ENCODE data around the gene IL27RA. TPM values are rescaled to one million over a fixed set of nuclear protein-coding genes. Genes with fewer than 3 reads are reported as not detected.

IL27RA gene
- total RNA-seq, 2 donors from 2014 or later = 1.9 to 3.6 TPM

DNA sequence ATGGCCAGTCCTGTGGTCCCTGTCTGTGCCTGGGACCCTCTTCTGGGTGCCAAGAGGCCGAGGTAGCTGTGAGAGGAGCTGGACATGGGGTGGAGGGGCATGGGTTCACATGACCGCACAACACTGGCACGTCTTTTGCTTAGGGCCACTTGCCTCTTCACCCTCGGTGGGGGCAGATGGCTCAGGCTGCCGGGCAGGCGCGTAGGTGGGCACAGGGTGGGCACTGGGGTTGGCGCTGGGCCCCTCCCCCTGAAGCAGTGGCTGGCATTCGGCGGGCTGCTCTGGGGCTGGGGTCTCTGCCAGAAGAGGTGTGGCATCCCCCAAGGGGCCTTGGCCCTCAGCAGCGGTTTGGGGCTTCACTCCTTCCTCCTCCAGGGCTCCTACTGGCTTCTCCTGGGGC lies 21.9 kb downstream of the IL27RA start:
- no peak for ATAC-seq
- intact Hi-C loops (cut with DNase I, micrococcal nuclease) = no loop called here
- DNase-seq = no peak

DNA sequence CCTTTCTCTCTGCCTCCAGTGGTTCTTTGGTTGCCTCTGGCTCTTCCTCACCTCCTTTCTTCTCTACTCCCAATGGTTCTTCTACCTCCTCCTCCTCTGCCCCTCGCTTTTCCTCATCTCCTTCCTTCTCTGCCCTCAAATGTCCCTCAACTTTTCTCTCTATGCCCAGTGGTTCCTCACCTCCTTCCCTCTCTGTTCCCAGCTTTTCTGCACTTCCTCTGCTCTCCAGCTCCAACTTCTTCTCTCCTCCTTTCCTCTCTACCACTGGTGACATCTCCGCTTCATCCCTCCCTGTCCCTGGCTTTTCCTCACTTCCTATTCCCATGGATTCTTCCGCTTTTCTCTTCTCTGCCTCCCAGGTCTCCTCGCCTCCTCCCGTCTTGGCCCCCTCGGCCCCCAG lies 22.5 kb downstream of the IL27RA start:
- ATAC-seq (no peak), DNase-seq (no peak)
- intact Hi-C loops (cut with DNase I, micrococcal nuclease) = no loop called here

DNA sequence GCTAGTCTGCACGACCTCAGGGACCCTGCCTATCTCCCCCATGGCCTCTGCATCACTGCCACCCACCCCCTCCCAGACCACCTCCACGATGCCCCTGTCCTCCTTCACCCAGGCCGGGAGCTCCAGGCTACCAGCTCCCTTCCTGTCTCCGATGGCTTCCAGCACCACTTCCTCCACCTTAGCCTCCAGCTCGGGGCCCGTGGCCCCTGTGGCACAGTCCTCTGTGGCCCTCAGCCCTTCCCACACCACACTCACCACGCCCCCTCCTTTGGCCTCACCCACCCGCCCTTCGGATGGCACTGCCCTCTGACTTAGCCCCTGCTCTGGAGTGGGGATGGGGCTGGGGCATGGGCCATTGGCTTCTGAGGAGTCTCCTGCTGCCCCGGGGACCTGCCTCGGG lies 23.2 kb downstream of the IL27RA start:
- ATAC-seq (no peak), DNase-seq (no peak)
- intact Hi-C loops (cut with DNase I, micrococcal nuclease) = loop anchor here in 1 of 2 donors (5.0 kb wide), 1 partner anchor 177 kb away; the partner anchor contains the start of gene NANOS3

DNA sequence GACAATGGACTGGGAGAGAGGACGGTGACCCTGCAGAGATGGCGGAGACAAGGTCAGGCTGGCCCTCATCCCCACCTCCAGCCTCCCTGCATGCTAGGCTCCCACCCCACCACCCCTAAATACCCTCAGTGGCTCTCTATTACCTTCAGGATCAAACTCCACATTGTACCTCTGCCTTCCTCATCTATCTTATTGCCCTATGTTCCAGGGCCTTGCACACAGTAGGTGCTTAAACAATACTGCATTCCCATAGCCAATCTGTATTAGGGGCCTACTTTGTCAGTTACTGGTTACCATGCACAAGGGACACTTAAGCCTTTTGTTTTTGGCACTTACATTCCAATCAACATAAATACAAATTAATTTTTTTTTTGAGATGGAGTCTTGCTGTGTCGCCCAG lies 23.8 kb downstream of the IL27RA start:
- intact Hi-C loops (cut with DNase I, micrococcal nuclease) = loop anchor here in 1 of 2 donors (5.0 kb wide), 1 partner anchor 178 kb away; the partner anchor contains the start of gene NANOS3
- ATAC-seq (no peak), DNase-seq (no peak)

DNA sequence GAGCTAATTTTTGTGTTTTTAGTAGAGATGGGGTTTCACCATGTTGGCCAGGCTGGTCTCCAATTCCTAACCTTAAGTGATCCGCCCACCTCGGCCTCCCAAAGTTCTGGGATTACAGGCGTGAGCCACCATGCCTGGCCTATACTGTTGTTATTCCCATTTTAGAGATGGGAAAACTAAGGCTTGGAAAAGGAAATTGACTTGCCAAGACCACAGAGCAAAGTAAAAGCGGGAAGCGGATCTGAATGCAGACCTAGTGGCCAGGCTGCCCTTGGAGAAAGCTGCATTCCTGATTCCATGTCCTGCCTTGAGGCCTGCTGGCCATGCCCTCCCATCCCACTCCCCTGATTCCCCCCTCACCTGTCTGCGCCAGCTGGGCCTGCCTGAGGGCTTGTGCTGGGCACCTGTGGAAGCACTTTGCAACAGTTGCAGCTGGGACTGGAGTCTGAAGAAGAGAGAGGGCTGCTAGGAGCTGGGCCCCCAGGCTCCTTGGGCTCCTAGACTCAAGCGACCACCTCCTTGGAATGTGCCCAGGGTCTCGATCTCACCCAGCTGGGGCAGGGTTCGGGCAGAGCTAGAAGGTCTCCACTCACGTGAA lies 24.6 kb downstream of the IL27RA start:
- ATAC-seq = no peak
- intact Hi-C loops (cut with DNase I, micrococcal nuclease) = loop anchor here in 1 of 2 donors (5.0 kb wide), 1 partner anchor 179 kb away; the partner anchor contains the start of gene NANOS3
- DNase-seq = no peak

DNA sequence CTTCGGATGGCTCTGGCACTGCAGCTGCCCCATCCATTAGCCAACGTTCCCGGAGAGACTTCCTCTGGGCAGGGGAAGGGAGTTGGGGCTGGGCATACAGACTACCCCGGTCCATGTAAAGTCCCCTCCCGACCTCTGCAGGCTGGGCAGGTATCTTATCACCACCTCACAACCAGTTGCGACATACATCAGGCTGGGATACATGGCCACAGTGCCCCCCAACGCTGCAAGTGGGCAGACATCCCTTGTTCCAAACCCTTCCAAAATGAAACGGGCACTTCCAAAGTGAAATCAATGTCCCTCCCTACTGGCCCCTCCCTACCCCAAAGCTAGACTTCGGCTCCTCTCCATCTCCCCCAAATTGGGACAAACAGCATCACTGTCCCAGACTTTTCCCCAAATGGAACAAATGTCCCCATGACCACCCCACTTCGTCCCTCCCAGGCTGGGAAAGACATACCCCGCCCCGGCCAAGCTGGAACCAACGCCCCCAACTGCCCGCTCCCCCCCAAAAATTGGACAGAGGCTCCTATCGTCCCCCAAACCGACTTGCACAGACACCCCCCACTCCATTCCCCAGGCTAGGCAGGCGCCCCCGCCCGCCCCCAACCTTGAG lies 25.3 kb downstream of the IL27RA start:
- intact Hi-C loops (cut with DNase I, micrococcal nuclease) = loop anchor here in 1 of 2 donors (5.0 kb wide), 1 partner anchor 180 kb away; the partner anchor contains the start of gene NANOS3
- ATAC-seq (no peak), DNase-seq (no peak)

DNA sequence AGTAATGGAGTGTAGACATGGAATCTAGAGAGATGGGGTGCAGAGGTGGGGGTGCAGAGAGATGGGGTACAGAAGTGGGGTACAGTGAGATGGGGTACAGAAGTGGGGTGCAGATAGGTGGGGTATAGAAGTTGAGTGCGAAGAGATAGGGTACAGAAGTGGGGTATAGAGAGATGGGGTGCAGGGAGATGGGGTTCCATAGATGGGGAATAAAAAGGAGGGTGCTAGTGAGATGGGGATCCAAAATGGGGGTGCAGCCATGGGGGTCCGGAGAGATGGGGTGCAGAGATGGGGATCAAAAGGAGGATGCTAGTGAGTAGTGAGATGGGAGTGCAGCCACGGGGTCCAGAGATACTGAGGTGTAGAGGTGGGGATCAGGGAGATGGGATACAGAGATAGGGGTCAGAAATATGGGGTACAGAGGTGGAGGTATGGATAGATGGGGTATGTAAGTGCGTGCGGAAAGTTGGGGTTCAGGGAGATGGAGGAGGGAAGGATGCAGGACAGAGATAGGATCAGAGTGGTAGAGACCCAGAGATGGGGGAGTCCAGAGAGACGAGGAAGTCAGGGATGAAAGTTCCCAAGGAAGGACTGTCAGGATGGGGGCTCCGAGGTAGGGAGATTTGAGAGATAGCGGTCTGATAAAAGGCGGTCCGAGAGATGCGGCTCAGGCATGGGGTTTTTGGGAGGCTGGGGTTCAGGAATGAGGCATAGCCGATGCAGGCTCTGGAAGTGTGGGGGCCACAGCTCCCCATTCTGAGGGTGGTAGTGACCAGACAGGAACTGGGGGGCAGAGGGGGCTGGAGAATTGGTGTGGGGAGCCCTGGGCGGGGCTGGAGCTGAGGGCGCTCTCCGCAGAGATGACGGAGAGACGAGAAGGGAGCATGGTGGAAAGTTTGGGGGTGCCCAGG lies 26.9 kb downstream of the IL27RA start:
- no peak for ATAC-seq
- DNase-seq = no peak
- intact Hi-C loops (cut with DNase I, micrococcal nuclease) = loop anchor here in 1 of 2 donors (5.0 kb wide), 1 partner anchor 181 kb away; the partner anchor contains the start of gene NANOS3

DNA sequence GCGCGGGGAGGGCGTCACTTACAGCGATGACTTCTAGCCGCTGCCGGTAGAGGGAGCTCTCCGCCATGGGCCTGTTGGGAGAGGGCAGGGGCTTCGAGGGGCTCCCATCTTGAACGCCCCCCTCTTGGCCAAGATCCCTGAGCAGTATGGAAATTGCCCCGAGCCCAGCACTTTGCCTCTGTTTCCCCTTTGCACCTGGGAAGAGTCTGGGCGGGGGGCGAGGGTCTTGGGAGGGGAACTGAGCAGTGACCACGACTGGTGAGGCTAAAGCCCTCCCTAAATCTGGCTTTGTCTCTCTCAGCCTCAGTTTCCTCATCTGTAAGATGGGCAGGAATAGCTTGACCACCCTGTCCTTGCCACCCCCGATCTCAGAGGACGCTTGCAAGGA lies 27.5 kb downstream of the IL27RA start:
- DNase-seq (no peak), ATAC-seq (peak; percentile 26)
- intact Hi-C loops (cut with DNase I, micrococcal nuclease) = loop anchor here in 1 of 2 donors (5.0 kb wide), 1 partner anchor 182 kb away; the partner anchor contains the start of gene NANOS3

DNA sequence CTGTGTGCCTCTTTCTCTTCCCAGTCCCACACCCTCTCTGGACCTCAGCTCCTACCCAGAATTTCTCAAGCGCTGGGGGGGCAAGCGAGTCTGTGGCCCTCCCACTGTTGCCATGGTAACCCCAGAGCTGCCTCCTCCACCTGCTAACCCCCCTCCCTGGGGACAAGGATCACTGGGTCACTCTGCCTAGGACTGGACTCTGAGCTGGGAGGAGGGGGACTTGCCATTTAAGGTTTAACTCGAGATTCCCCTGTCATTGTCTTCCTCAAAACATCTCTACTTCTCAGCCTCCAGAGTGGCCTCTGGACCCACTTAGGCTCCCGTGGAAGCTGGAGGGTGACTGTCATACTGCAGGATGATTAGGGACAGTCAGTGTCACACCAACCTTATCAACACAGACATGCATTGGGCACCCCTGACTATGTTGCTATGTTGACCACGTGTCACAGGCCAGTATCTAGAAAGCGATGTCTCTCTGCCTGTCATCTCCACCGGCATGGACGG lies 28.1 kb downstream of the IL27RA start:
- no peak for ATAC-seq

DNA sequence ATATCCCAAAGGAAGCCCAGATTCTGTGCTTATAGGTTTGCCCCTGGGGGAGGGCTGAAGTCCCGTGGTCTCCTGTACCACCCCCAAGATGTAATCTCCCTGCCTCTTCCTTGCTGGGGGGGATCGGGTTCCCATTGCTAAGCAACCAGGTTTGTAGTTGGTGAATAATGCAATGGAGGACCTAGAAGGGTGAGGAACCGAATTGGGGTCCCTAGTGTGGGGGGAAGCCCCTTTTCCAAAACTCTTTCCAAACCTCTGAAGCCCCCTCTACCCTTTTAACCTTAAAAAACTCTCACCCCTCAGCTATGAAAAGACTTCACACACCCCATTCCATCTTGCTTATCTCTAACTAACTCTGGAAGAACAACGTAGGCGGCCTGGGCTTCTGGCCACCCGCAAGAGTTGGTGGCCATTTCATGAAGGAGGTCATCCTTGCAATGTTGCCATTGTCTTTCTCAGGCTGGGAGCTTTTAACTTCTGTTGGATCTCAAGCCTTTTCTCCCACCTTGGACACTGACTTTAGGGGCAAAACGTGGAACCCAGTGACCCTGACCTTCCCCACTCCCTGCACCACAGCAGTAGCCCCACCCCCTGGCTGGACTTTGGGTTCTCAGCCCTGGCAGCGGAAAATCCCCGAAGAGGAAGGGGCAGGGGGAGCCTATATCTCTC lies 29.7 kb downstream of the IL27RA start:
- intact Hi-C loops (cut with DNase I, micrococcal nuclease) = no loop called here
- ATAC-seq = peak; percentile 49
- DNase-seq = no peak

More for the DNA sequence above, 28.1 kb downstream of the IL27RA start:
- intact Hi-C loops (cut with DNase I, micrococcal nuclease) = loop anchor here in 1 of 2 donors (5.0 kb wide), 1 partner anchor 182 kb away; the partner anchor contains the start of gene NANOS3
- DNase-seq = no peak

DNA sequence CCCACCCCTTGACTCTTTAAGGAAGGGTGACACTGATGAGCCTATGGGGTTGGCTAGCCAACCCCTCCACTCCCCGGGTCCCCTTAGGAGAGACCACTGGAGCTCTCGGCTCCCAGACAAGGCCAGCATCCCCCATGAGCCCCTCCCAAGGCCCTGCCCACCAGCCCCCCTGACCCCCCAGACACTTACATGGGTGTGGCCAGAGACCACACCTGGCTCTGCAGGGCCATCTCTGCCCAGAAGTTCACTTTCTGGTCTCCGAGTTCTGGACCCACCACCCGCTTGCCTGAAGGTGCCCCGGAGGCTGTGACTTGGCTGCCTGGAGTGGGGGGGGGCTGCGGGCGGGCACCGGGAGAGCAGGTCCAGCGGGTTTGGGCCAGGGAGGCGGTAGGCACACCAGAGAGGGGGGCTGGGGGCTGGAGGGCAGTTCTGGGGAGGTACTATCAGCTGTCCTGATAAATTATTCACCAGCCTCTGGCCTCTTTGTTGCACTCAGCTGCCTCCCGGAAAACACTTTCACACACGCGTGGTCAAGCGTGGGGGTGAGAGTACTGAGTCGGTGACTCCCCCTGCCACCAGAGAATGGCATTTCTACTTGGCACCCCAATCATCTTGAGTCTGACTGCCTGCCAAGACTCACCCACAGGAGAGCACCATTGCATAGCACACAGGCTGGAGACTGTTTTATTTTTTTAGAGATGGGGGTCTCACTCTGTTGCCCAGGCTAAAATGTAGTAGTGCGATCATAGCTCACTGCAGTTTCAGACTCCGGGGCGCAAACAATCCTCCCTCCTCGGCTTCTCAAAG lies 30.4 kb downstream of the IL27RA start, which contains the start of gene PALM3:
TSS of gene PALM3 (minus strand) at position 326 of the 807 bp plus-strand sequence. CDS start at position 230, 96 bp downstream.
- intact Hi-C loops (cut with DNase I, micrococcal nuclease) = no loop called here
- ATAC-seq (peak; percentile 58), DNase-seq (no peak)

DNA sequence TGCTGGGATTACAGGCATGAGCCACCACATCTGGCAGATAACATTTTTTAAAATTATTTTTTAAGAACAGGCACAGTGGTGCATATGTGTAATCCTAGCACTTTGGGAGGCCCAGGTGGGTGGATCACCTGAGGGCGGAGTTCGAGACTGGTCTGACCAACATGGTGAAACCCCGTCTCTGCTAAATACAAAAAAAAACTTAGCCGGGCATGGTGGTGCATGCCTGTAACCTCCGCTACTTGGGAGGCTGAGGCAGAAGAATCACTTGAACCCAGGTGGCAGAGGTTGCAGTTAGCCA lies 30.9 kb downstream of the IL27RA start:
- ATAC-seq = no peak
- intact Hi-C loops (cut with DNase I, micrococcal nuclease) = no loop called here
- no peak for DNase-seq

DNA sequence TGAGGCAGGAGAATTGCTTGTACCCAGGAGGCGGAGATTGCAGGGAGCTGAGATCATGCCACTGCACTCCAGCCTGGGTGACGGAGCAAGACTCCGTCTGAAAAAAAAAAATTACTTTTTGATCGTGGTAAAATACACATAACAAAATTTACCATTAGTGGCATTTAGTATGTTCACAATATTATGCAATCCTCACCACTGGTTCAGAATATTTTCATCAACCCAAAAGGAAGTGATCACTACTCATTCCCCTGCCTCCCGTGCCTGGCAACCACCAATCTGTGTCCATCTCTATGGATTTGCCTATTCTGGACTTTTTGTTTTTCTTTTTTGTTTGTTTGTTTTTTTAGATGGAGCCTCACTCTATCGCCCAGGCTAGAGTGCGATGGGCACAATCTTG lies 31.5 kb downstream of the IL27RA start:
- ATAC-seq = no peak
- no peak for DNase-seq
- intact Hi-C loops (cut with DNase I, micrococcal nuclease) = no loop called here

DNA sequence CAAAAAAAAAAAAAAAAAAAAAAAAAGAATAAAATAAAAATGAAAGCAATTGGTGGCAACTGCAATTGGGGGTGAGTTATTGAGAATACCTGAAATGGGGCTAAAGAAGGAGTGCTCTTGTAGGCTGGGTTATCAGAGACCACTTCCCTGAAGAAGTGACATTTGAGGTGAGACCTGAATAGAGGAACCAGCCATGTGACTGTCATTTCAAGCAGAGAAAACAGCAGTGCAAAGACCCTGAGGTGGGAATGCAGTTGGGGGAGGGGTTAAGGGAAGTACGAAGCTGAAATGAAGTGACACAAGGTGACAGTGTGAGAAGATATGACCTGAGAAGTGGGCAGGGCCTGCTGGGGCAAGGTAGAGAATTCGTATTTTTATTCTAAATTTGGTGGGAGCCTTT lies 34.6 kb downstream of the IL27RA start:
- DNase-seq (no peak), ATAC-seq (no peak)
- intact Hi-C loops (cut with DNase I, micrococcal nuclease) = no loop called here

DNA sequence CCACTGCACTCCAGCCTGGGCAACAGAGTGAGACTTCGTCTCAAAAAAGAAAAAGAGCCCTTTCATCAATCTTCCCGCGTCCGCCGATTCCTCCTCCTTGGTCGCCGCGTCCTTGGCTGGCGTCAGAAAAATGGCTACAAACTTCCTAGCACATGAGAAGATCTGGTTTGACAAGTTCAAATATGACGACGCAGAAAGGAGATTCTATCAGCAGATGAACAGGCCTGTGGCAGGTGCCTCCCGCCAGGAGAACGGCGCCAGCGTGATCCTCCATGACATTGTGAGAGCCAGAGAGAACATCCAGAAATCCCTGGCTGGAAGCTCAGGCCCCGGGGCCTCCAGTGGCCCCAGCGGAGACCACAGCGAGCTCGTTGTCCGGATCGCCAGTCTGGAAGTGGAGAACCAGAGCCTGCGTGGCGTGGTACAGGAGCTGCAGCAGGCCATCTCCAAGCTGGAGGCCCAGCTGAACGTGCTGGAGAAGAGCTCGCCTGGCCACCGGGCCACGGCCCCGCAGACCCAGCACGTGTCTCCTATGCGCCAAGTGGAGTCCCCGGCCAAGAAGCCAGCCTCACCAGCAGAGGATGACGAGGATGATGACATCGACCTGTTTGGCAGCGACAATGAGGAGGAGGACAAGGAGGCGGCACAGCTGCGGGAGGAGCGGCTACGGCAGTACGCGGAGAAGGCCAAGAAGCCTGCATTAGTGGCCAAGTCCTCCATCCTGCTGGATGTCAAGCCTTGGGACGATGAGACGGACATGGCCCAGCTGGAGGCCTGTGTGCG lies 38.9 kb downstream of the IL27RA start:
- no peak for ATAC-seq
- intact Hi-C loops (cut with DNase I, micrococcal nuclease) = loop anchor here (10.0 kb wide), 2 partner anchors 196 to 476 kb away; partner anchors contain the start of gene NANOS3 (in 1 of the 2)
- DNase-seq = peak in 1 of 2 donors; percentile 32

DNA sequence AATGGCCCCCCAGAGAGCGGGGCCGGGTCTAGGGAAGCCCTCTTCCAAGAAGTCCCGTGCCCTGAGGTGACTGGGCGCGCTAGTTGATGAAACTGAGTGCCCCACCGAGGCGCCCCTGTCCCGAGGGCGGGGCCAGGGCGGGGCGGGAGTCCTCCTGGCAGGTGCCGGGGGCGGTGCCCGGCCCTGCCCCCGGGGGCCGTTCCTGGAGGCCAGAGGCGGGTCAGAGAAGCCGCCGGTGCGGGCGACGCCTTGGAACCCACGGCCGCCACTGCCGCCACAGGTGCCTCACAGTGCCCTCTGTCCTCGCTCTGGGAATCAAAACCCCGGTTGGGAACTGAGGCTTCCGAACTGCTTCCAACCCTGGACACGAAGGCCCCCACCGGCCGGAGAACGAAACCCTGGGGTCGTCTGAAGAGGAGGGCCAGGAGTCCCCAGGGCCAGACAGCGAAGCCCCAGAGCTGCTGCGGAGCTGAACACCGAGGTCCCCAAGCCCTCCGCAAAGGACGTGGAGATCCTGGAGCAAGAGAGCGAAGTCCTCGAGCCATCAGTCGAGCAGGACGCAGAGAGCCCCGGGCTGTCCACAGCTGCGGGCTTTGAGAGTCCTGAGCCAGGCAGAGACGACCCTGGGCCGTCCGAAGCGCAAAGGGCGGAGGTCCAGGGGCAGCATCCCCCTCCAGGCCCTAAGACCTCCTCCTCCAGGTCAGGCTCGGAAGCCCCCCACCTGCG lies 41.1 kb downstream of the IL27RA start, which contains the start of gene MISP3:
TSS of gene MISP3 (plus strand) at position 252 of the 726 bp plus-strand sequence. CDS start 524 bp downstream, outside the sequence.
- DNase-seq = peak; percentile 87 to 92
- intact Hi-C loops (cut with DNase I, micrococcal nuclease) = loop anchor here (10.0 kb wide), 2 partner anchors 198 to 478 kb away; partner anchors contain the start of gene NANOS3 (in 1 of the 2)

More for the DNA sequence above, 41.1 kb downstream of the IL27RA start, which contains the start of gene MISP3:
- ATAC-seq = peak; percentile 72

All from left colon (tissue), 2 donors.